Right atrium auricular region (tissue), 2 donors: Measurements from ENCODE around the gene NUBP2. TPM values are rescaled to one million over a fixed set of nuclear protein-coding genes. Genes with fewer than 3 reads are reported as not detected.

Source experiments
- DNase-seq: peaks from one replicate; pipeline ENCODE4 v3.0.0-alpha.2; 2019; ENCODE audit warnings: low spot score
- H3K27ac ChIP-seq, 2 donors: fragments of 200-600 bp; sonication (generic); 1 replicate in 1 of 2; 2 replicates in 1 of 2; pipeline ENCODE4 v1.5.1; 2016 to 2019
- H3K27me3 ChIP-seq, 2 donors: fragments of 200-600 bp; sonication (generic); one replicate each; pipeline versions ENCODE4 v1.5.1 to v1.6.0; 2017 to 2019
- H3K36me3 ChIP-seq: fragments of 200-600 bp; sonication (generic); one replicate; pipeline ENCODE4 v1.5.1; 2016
- H3K4me1 ChIP-seq, 2 donors: fragments of 200-600 bp; sonication (generic); one replicate each; pipeline versions ENCODE4 v1.5.1 to v1.6.0; 2017 to 2019
- H3K4me3 ChIP-seq, 2 donors: fragments of 200-600 bp; sonication (generic); 1 replicate in 1 of 2; 2 replicates in 1 of 2; pipeline ENCODE4 v1.5.1; 2017 to 2019; ENCODE audit warnings: mild to moderate bottlenecking in 1 of 2, moderate library complexity in 1 of 2
- H3K9me3 ChIP-seq, 2 donors: fragments of 200-600 bp; sonication (generic); one replicate each; pipeline ENCODE4 v1.5.1; 2019
- total RNA-seq, 2 donors: library from RNA; depleted of rRNA; stranded (reverse); fragments of >200 nt; gene quantifications; one replicate each; pipeline ENCODE4 v1.1.0, GENCODE V29; 2016
- TF ChIP-seq, protein P1 (sequence below), 2 donors: fragments of 200-600 bp; sonication (generic); IDR thresholded peaks; one replicate each; pipeline ENCODE4 v1.5.1; 2019; ENCODE audit warnings: antibody characterized with exemption in 2 of 2

The NUBP2 gene
- total RNA-seq, 2 donors from 2014 or later, result 70.3 to 77.9 TPM

DNA sequence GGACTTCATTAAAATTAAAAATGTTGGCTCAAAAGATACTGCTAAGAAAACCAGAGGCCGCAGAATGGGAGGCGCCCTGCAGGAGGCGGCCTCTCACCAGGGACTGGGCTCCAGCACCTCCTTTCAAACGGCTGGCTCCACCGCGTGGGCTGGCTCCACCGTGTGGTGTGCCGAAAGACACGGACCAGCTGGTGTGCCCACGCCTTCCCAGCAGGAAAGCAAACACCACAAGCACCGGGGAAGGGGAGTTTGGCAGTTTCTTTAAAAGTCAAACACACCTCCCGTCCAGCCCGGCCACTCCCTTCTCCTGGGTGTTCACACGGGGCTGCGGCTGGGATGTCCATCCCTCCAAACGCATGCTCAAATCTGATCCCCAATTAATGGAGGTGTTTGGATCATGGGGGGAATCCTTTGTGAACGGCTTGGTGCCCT, 30.0 kb downstream of the NUBP2 start:
- Histone ChIP-seq H3K9me3 (no peaks in the 10 kb centered on the region), H3K4me3 (no peak overlapping the region), H3K27me3 (no peaks in the 10 kb centered on the region), H3K4me1 (peaks cover 0 to 9% of the 10 kb centered on the region in 2 donors), H3K27ac (no peak overlapping the region), H3K36me3 (peaks cover 56% of the 10 kb centered on the region)
- TF ChIP-seq, protein P1, sequence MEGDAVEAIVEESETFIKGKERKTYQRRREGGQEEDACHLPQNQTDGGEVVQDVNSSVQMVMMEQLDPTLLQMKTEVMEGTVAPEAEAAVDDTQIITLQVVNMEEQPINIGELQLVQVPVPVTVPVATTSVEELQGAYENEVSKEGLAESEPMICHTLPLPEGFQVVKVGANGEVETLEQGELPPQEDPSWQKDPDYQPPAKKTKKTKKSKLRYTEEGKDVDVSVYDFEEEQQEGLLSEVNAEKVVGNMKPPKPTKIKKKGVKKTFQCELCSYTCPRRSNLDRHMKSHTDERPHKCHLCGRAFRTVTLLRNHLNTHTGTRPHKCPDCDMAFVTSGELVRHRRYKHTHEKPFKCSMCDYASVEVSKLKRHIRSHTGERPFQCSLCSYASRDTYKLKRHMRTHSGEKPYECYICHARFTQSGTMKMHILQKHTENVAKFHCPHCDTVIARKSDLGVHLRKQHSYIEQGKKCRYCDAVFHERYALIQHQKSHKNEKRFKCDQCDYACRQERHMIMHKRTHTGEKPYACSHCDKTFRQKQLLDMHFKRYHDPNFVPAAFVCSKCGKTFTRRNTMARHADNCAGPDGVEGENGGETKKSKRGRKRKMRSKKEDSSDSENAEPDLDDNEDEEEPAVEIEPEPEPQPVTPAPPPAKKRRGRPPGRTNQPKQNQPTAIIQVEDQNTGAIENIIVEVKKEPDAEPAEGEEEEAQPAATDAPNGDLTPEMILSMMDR (IDR thresholded peaks at IDR 0.05), result peak in 1 of 2 donors; percentile 64
- peak; percentile 73 for DNase-seq

DNA sequence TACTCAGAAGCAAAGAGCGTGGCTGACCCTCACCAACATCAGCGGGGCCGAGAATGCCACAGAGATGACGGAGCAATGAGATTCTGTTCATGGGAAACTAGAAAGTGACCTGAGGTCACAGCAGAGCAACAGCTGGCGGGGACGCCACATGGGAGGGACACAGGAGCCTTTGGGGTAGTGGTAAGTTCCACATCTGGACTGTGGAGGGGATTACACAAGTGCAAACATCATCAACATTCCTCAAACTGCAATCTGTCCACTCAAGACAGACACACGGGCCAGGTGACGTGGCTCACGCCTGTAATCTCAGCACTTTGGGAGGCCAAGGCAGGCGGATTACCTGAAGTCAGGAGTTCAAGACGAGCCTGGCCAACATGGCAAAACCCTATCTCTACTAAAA, 32.7 kb downstream of the NUBP2 start:
- Histone ChIP-seq H3K27me3 (no peaks in the 10 kb centered on the region), H3K27ac (no peak overlapping the region), H3K36me3 (peaks cover 54% of the 10 kb centered on the region), H3K9me3 (no peaks in the 10 kb centered on the region), H3K4me3 (no peak overlapping the region), H3K4me1 (peaks cover 0 to 9% of the 10 kb centered on the region in 2 donors)
- TF ChIP-seq, protein P1 (IDR thresholded peaks at IDR 0.05), result no peak
- no peak for DNase-seq

DNA sequence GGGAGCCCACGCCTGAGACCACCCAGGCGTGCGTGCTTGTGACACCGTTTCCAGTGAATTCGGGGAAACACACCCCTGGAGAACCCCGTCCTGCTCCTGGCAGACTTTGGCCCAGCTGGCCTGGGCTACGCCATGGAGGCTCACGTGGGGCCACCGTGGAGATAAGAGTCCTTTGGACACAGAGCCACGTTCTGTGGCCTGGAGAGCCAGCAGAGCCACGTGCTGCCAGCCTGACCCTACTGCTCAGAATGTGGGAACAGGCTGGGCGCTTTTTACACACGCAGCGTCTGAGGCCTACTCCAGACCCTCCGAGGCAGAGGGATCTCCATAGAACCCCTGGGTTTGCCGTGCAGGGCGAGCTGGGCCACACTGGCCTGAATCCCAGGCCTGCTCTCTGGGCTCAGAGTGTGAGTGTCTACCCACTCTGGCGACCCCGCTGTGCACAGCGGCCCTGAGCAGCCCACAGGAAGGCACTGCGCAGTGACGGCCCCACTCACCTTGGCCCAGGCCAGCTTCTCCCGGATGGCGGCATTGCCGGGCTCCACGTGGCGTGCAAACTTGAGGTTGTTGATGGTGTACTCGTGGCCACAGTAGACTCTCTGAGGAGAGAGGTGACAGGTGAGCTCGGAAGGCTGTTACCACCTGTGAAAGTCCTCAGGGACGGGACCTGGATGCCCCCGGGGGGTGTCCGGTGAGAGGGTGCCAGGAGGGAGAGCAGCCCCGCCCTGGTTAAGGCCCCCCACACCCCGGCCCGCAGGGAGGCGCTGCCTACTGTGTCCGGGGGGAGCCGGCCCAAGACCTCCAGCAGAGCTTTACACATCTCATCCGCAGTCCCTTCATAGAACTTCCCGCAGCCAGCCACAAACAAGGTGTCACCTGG, 33.9 kb downstream of the NUBP2 start:
- Histone ChIP-seq H3K4me3 (no peak overlapping the region), H3K36me3 (peaks cover 62% of the 10 kb centered on the region), H3K27me3 (no peaks in the 10 kb centered on the region), H3K4me1 (peaks cover 0 to 9% of the 10 kb centered on the region in 2 donors), H3K9me3 (no peaks in the 10 kb centered on the region), H3K27ac (no peak overlapping the region)
- TF ChIP-seq, protein P1 (IDR thresholded peaks at IDR 0.05), result no peak
- no peak for DNase-seq

DNA sequence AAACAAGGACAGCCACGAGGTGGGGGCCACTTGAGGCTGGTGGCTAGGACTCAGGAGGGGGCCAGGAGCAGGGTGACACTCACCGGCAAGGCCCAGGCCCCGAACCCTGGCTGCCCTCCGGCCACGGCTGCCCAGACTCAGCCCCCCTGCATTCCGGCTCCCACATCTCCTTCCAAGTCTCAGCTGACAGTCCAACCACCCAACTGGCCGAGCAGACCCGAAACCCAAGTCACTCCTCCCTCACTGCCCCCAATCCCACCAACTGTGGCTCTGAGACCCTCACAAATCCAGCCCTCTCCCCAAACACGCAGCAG, 34.5 kb downstream of the NUBP2 start:
- TF ChIP-seq, protein P1 (IDR thresholded peaks at IDR 0.05), result no peak
- no peak for DNase-seq
- no peaks in the 10 kb centered on the region for H3K9me3 ChIP-seq
- H3K4me1 ChIP-seq, result peaks cover 0 to 9% of the 10 kb centered on the region in 2 donors
- H3K27ac ChIP-seq, result no peak overlapping the region
- H3K36me3 ChIP-seq, result peaks cover 68% of the 10 kb centered on the region
- no peak overlapping the region for H3K4me3 ChIP-seq
- H3K27me3 ChIP-seq, result no peaks in the 10 kb centered on the region

DNA sequence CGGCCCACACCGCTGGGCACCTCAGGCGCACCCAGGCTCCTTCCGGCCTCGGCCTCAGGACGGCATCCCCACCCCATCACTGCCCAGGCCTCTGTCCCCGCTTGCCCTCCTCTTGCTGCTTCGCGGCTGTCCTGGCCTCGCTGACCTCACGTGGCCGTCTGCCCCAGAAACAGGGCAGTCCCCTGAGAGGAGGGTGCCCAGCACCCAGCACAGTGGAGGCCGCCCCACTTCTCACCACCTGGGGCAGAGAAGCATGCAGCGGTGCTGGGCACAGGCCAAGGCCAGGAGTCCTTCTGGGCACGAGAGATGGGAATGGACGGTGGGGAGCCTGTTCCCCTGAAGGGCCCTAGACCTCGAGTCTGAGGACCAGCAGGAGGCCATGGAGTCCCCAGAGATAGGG, 35.0 kb downstream of the NUBP2 start:
- H3K9me3 ChIP-seq, result no peaks in the 10 kb centered on the region
- no peak overlapping the region for H3K27ac ChIP-seq
- peaks cover 0 to 5% of the 10 kb centered on the region in 2 donors for H3K4me1 ChIP-seq
- TF ChIP-seq, protein P1 (IDR thresholded peaks at IDR 0.05), result no peak
- no peak overlapping the region for H3K4me3 ChIP-seq
- H3K27me3 ChIP-seq, result no peaks in the 10 kb centered on the region
- no peak for DNase-seq
- peaks cover 73% of the 10 kb centered on the region for H3K36me3 ChIP-seq
